HepG2 (cell line): Measurements from ENCODE around the gene FXYD4. TPM values are rescaled to one million over a fixed set of nuclear protein-coding genes. Genes with fewer than 3 reads are reported as not detected.

Experiments used
- ATAC-seq: fragments of 200-7000 bp; cut with Tn5 transposase; 3 replicates; pipeline ENCODE4 v1.9.1; 2020; ENCODE audit warnings: mild to moderate bottlenecking, moderate library complexity
- BruUV-seq: library from RNA; stranded (reverse); fragments of 400-500 nt; replicated peaks from 2 replicates; lab custom pipeline; 2021; lab: Mats Ljungman, UMichigan
- CTCF ChIA-PET: fragments of 300-600 bp; formaldehyde crosslinking; extraction: SDS; loops from one replicate; lab custom pipeline; 2021; ENCODE audit warnings: low total read pairs, inconsistent platforms, low intra/inter-chr PET ratio; lab: Yijun Ruan, JAX
- POLR2A ChIA-PET: fragments of 350-600 bp; sonication (Branson Sonifier 250); formaldehyde crosslinking; loops from one replicate; lab custom pipeline; 2020; ENCODE audit warnings: antibody characterized with exemption, inconsistent platforms; lab: Yijun Ruan, JAX
- DNase-seq: peaks from one replicate; pipeline ENCODE4 v3.0.0-alpha.2; 2015; ENCODE audit warnings: low spot score
- FAIRE-seq: peaks from 3 replicates; lab custom pipeline; 2011; peaks lifted over from hg19 to GRCh38; lab: Jason Lieb, UNC
- H2AFZ ChIP-seq: one replicate; pipeline ENCODE4 v1.6.1; 2011; ENCODE audit warnings: low read length, inconsistent platforms
- H3K27ac ChIP-seq: fragments of 300-600 bp; 3 replicates; pipeline ENCODE4 v1.8.0; 2011; ENCODE audit warnings: mixed run types, mild to moderate bottlenecking, mixed read lengths, low read length, inconsistent platforms; ENCODE audit not compliant: insufficient read depth; ENCODE audit errors: extremely low read length
- H3K27me3 ChIP-seq, 2 experiments: fragments of 200-600 bp in 1 of 2; 2 replicates in 1 of 2; 3 replicates in 1 of 2; pipeline versions ENCODE4 v1.6.0 to v1.8.0; 2011; ENCODE audit warnings: low read length in 2 of 2, mild to moderate bottlenecking in 2 of 2, moderate library complexity in 2 of 2, inconsistent platforms in 1 of 2; ENCODE audit not compliant: insufficient read depth in 2 of 2, control insufficient read depth in 1 of 2
- H3K36me3 ChIP-seq, 2 experiments: fragments of 200-600 bp in 1 of 2; replicated peaks in 1 of 2; 2 replicates in 1 of 2; 3 replicates in 1 of 2; pipeline versions ENCODE4 v1.5.1 to v1.8.0; 2011; ENCODE audit warnings: low read length in 2 of 2, inconsistent platforms in 1 of 2; ENCODE audit not compliant: insufficient read depth in 2 of 2, control insufficient read depth in 1 of 2
- H3K4me1 ChIP-seq: 2 replicates; pipeline ENCODE4 v1.5.1; 2012; ENCODE audit warnings: low read length, inconsistent platforms; ENCODE audit not compliant: insufficient read depth
- H3K4me2 ChIP-seq: 2 replicates; pipeline ENCODE4 v1.6.0; 2011; ENCODE audit warnings: low read depth, low read length, inconsistent platforms
- H3K4me3 ChIP-seq, 3 experiments: fragments of 200-600 bp in 1 of 3; sonication (generic), shearing (Covaris generic) in 1 of 3; replicated peaks in 1 of 3; 2 replicates each; pipeline ENCODE4 v1.5.1; 2011 to 2016; ENCODE audit warnings: low read length in 3 of 3, inconsistent platforms in 2 of 3, low read depth in 2 of 3, mild to moderate bottlenecking in 2 of 3, control low read depth in 1 of 3, mixed read lengths in 1 of 3; ENCODE audit not compliant: insufficient read depth in 1 of 3
- H3K79me2 ChIP-seq: one replicate; pipeline ENCODE4 v1.6.1; 2011; ENCODE audit warnings: low read length, inconsistent platforms; ENCODE audit not compliant: insufficient read depth
- H3K9ac ChIP-seq: 2 replicates; pipeline ENCODE4 v1.6.0; 2011; ENCODE audit warnings: mild to moderate bottlenecking, low read depth, low read length, inconsistent platforms; ENCODE audit not compliant: insufficient read depth
- H3K9me3 ChIP-seq: 2 replicates; pipeline ENCODE4 v1.5.1; 2012; ENCODE audit warnings: mild to moderate bottlenecking, low read length
- H4K20me1 ChIP-seq: 2 replicates; pipeline ENCODE4 v1.6.0; 2011; ENCODE audit warnings: inconsistent platforms, mild to moderate bottlenecking, low read length, moderate library complexity; ENCODE audit not compliant: insufficient read depth
- MBD4 ChIP-seq: IDR thresholded peaks from 2 replicates; pipeline ENCODE4 v1.6.1; 2012; ENCODE audit warnings: low read length, inconsistent platforms, borderline replicate concordance
- SOX6 ChIP-seq, 2 experiments: fragments of 450-650 bp in 1 of 2; sonication (generic) in 1 of 2; formaldehyde crosslinking in 1 of 2; IDR thresholded peaks; 2 replicates each; pipeline versions ENCODE4 v1.4.0 to v1.6.1; 2017 to 2020; ENCODE audit warnings: antibody characterized with exemption in 1 of 2, mild to moderate bottlenecking in 1 of 2, missing genetic modification reagents in 1 of 2
- ZNF609 ChIP-seq: sonication (generic); formaldehyde crosslinking; IDR thresholded peaks from 2 replicates; pipeline ENCODE4 v1.4.0; 2020; ENCODE audit warnings: mild to moderate bottlenecking, missing genetic modification reagents, borderline replicate concordance
- WGBS: methylation state at CpG from one replicate; pipeline ENCODE4 v1.1.6; 2017; ENCODE audit warnings: low lambda C conversion rate; 5-methylcytosine and 5-hydroxymethylcytosine counted together
- in situ Hi-C: cut with HindIII; loops from 2 replicates; pipeline ENCODE4 v1.10.0; 2017; ENCODE audit warnings: low pct_unique_long_range_greater_than_20kb; ENCODE audit not compliant: extremely low pct_ligation_motif_present
- intact Hi-C: fragments of 100-400 bp; cut with micrococcal nuclease; formaldehyde crosslinking; loops from one replicate; pipeline ENCODE4 v1.10.0; 2022; ENCODE audit not compliant: unreplicated experiment
- polyA plus RNA-seq, 8 experiments: library from polyadenylated mRNA; depleted of rRNA in 3 of 8; stranded (reverse) in 7 of 8; unstranded in 1 of 8; fragments of >200 nt; fragmentation: Illumina TruSeq in 4 of 8; extraction: Trizol in 4 of 8; gene quantifications; 2 replicates each; pipeline versions ENCODE4 v1.2.1 to v1.2.3, GENCODE V29; 2011 to 2016; ENCODE audit warnings: low read depth in 4 of 8, missing spikeins in 1 of 8, mixed read lengths in 1 of 8; ENCODE audit not compliant: insufficient read depth in 1 of 8
- total RNA-seq, 5 experiments: library from RNA; depleted of rRNA; stranded (reverse); fragments of >200 nt; fragmentation: Illumina TruSeq; extraction: Trizol; gene quantifications; 2 replicates each; pipeline ENCODE4 v1.2.3, GENCODE V29; 2016; ENCODE audit warnings: low read depth in 1 of 5

The FXYD4 gene
- total and polyA plus RNA-seq, 2 of the 13 experiments (the other 11 are each of a cell fraction or from before 2014, with no cell fraction given), result not detected

- 0 out of 5 replicates have a peak, but pooled peaks cover 0 to 1% of the 10 kb centered on the region in 2 experiments for H3K27me3 ChIP-seq
- H3K27ac ChIP-seq, result no peak overlapping the region
- no TSS peak for BruUV-seq
- no peak overlapping the region for H3K9ac ChIP-seq
- H3K4me2 ChIP-seq, result no peak overlapping the region
- ChIA-PET POLR2A (no interaction called here), CTCF (no interaction called here)
- H3K79me2 ChIP-seq, result no peaks in the 10 kb centered on the region
- H3K36me3 ChIP-seq, result no peaks in the 10 kb centered on the region
- TF ChIP-seq SOX6 (IDR thresholded peaks at IDR 0.05) (no peak), SOX6 (CRISPR knock-in tag; IDR thresholded peaks at IDR 0.05) (no peak), ZNF609 (CRISPR knock-in tag) (no peak)
- no peaks in the 10 kb centered on the region for H3K9me3 ChIP-seq
- intact Hi-C loops, result no loop called here
- ATAC-seq, result no peak
- no peak for DNase-seq
- no peak overlapping the region for H3K4me3 ChIP-seq
- FAIRE-seq, result no peak
- H3K4me1 ChIP-seq, result no peaks in the 10 kb centered on the region
- H2AFZ ChIP-seq, result no peak overlapping the region
- whole genome bisulfite sequencing, result 7% methylated on average over 3 of the region's 3 CpGs
- in situ Hi-C loops, result no loop called here
- no peaks in the 10 kb centered on the region for H4K20me1 ChIP-seq
Measured at GRCh38 chr10:43365001-43365400, 6.4 kb upstream of the FXYD4 start.

- POLR2A ChIA-PET, result no interaction called here
- DNase-seq, result no peak
- 46% methylated on average over 4 of the region's 4 CpGs for WGBS
- Histone ChIP-seq H3K4me3 (no peak overlapping the region), H3K27ac (no peak overlapping the region), H3K4me2 (no peak overlapping the region), H3K36me3 (no peaks in the 10 kb centered on the region), H3K27me3 (peaks cover 0 to 6% of the 10 kb centered on the region in 2 experiments; a peak in 1 of 5 replicates), H2AFZ (no peak overlapping the region), H3K9me3 (no peaks in the 10 kb centered on the region), H3K4me1 (no peaks in the 10 kb centered on the region), H4K20me1 (no peaks in the 10 kb centered on the region), H3K79me2 (no peaks in the 10 kb centered on the region), H3K9ac (no peak overlapping the region)
- CTCF ChIA-PET, result no interaction called here
- intact Hi-C loops (no loop called here), in situ Hi-C loops (no loop called here)
- FAIRE-seq, result no peak
- no TSS peak for BruUV-seq
- ATAC-seq, result no peak
- no peak for TF ChIP-seq MBD4
Measured at GRCh38 chr10:43369921-43370320, 1.5 kb upstream of the FXYD4 start.
